Ectodermal cell (in vitro differentiated cells): Measurements from ENCODE around the gene PLXNA2.

Experiments
- H3K27ac ChIP-seq: 2 replicates; pipeline ENCODE4 v1.7.0; 2013; ENCODE audit warnings: mild to moderate bottlenecking, low read depth, low read length; ENCODE audit not compliant: insufficient read depth, poor library complexity, severe bottlenecking
- H3K27me3 ChIP-seq: 2 replicates; pipeline ENCODE4 v1.7.0; 2013; ENCODE audit warnings: mild to moderate bottlenecking, low read length; ENCODE audit not compliant: insufficient read depth, control insufficient read depth, poor library complexity, severe bottlenecking
- H3K36me3 ChIP-seq: one replicate; pipeline ENCODE4 v1.7.0; 2013; ENCODE audit warnings: low read length; ENCODE audit not compliant: control insufficient read depth, insufficient read depth
- H3K4me1 ChIP-seq: one replicate; pipeline ENCODE4 v1.7.0; 2013; ENCODE audit warnings: low read length; ENCODE audit not compliant: control insufficient read depth, insufficient read depth
- H3K4me3 ChIP-seq: 2 replicates; pipeline ENCODE4 v1.7.0; 2013; ENCODE audit warnings: low read depth, low read length, control low read depth; ENCODE audit not compliant: insufficient read depth
- H3K9me3 ChIP-seq: 2 replicates; pipeline ENCODE4 v1.7.0; 2013; ENCODE audit warnings: mild to moderate bottlenecking, low read length, moderate library complexity; ENCODE audit not compliant: control insufficient read depth
- WGBS, 2 experiments: methylation state at CpG; one replicate each; pipeline ENCODE4 v1.1.7; 2013; ENCODE audit warnings: missing lambda C conversion rate in 2 of 2; 5-methylcytosine and 5-hydroxymethylcytosine counted together

Gene PLXNA2

DNA sequence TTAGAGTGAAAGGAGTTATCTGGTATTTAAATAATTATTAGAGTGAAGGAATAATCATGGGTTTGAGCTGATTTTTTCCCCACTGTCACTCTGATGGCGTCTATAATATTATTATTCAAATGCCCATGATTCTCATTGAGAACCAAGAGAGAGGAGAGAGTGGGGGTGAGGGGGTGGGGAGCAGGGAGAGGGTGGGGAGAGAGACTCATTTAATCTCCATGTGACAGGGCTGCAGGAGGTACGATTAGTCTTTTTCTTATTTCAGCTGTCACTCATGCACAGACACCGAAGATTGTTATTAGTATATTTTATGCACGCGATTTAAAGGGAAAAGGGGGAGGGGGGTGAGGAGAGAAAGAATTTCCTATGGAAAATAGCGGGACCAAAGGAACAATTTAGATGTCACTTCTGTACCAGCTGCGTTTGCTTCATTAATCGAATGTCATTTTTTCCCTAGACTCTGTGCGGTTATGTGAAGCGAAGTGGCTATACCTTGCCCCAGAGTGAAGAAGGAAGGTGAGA, 19.9 kb downstream of the PLXNA2 start:
- Histone ChIP-seq H3K36me3 (no peaks in the 10 kb centered on the region), H3K4me1 (peaks cover 15% of the 10 kb centered on the region), H3K27me3 (no peaks in the 10 kb centered on the region), H3K27ac (no peak overlapping the region), H3K9me3 (no peaks in the 10 kb centered on the region), H3K4me3 (no peak overlapping the region)
- 94 to 95% methylated on average over 9 of the region's 10 CpGs for WGBS, 2 experiments

DNA sequence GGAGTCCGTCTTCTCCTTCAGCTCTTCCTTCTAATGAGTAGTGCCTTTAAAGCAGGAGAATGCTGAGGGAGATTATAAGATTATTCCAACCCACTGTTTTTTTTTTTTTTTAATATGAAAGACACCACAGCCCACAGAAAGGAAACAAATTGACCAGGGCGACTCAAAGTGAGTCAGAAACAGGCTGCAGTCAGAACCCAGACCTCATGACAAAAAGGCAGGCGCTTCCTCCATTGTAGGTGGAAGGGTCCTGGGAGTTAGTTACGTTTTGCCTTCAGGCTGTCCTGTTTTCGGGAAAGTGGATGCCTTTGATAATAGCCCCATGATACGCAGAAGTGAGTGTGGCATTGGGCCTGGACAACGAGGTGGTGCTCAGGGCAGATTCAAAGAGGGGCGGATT, 21.0 kb downstream of the PLXNA2 start:
- WGBS, 2 experiments: 89 to 92% methylated on average over 7 to 8 of the region's 8 CpGs
- H3K27me3 ChIP-seq: no peaks in the 10 kb centered on the region
- no peaks in the 10 kb centered on the region for H3K36me3 ChIP-seq
- H3K4me3 ChIP-seq: no peak overlapping the region
- H3K4me1 ChIP-seq: peaks cover 23% of the 10 kb centered on the region
- H3K9me3 ChIP-seq: no peaks in the 10 kb centered on the region
- H3K27ac ChIP-seq: no peak overlapping the region

DNA sequence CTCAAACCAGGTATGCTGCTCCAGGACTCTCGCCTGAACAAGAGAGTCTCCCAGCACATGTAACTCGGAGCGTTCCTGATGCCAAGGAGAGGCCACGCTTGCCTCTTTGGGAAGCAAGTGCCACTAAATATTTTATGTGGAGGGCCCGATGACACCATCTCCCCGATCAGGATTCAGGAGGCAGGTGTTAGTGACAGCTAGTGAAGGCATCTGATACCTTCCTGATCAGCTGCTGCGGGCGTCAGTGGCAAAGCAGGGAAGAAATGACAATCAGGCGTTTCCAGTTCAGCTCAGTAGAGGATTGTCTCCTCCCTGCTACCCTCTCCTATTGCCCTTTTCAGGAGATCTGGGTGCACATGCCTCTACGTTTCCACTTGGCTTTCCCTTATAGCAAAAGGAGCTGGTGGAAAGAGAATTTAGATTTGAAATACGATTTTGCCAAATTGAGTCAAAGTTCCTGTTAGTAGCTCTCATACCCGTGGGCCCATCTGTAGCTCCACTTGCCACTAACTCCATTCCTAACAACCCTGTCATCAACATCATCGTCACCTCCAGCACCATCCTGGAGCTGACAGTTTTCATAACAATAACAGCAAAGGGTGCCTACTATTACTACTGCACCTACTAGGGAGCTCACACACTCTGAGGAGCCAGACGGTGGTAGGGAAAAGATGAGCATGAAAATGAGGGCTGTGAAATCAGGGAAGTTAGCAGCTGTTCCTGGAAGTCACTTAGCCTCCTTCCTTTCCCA, 21.6 kb downstream of the PLXNA2 start:
- Histone ChIP-seq H3K4me3 (no peak overlapping the region), H3K4me1 (peaks cover 23% of the 10 kb centered on the region), H3K27ac (no peak overlapping the region), H3K27me3 (no peaks in the 10 kb centered on the region), H3K36me3 (no peaks in the 10 kb centered on the region), H3K9me3 (no peaks in the 10 kb centered on the region)
- 92 to 95% methylated on average over 14 of the region's 14 CpGs for WGBS, 2 experiments

DNA sequence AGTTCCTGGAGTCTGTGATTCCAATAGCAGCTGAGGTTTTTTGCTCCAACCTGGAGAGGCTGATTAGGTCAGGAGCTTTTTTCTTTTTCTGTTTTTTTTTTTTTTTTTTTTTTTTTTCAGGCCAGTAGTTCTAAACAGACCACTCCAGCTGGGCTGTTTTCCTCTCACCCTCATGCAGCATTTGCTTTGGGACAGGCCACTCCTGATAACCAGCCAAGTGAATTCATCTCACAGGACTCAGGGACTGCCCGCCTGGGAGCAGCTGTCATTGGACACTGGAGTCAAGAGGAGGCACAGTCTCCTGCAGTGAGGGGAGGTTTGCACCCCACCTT, 22.9 kb downstream of the PLXNA2 start:
- peaks cover 17% of the 10 kb centered on the region for H3K4me1 ChIP-seq

DNA sequence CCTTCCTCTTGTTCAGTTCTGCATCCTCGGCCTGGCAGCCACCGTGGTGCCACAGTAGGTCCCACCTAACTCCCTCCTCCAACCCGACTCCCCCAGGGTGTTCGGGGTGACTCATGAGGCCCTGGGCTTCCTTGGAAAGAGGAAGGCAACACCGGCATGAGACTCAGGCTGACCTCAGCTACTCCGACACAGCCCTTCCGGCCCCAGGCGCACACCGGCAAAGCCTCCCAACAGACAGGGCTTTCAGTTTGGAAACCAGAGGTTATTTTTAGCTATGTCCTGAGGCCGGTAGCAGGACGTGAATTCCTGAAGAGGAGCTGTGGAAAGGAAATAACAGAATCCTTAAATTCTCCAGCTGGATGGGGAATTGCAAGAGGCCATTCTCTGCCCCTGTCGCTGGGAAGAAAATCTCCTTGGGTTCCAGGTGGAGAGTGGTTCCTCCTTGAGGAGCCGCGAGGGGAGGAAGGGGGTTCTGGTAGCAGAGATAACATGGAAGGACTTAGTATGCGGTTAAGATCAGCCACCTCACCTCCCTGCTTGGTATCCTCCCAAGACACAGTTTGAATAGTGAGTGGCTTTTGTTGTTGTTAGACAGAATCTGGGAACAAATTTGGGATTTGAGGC, 24.4 kb downstream of the PLXNA2 start:
- Histone ChIP-seq H3K4me3 (no peak overlapping the region), H3K36me3 (no peaks in the 10 kb centered on the region), H3K9me3 (no peaks in the 10 kb centered on the region), H3K27me3 (no peaks in the 10 kb centered on the region), H3K4me1 (peaks cover 13% of the 10 kb centered on the region), H3K27ac (no peak overlapping the region)
- WGBS, 2 experiments: 90 to 91% methylated on average over 15 of the region's 15 CpGs

More for the DNA sequence above, 22.9 kb downstream of the PLXNA2 start:
- no peaks in the 10 kb centered on the region for H3K9me3 ChIP-seq
- WGBS, 2 experiments: 88 to 90% methylated on average over 1 of the region's 1 CpG
- no peaks in the 10 kb centered on the region for H3K36me3 ChIP-seq
- H3K4me3 ChIP-seq: no peak overlapping the region
- H3K27me3 ChIP-seq: no peaks in the 10 kb centered on the region
- no peak overlapping the region for H3K27ac ChIP-seq

DNA sequence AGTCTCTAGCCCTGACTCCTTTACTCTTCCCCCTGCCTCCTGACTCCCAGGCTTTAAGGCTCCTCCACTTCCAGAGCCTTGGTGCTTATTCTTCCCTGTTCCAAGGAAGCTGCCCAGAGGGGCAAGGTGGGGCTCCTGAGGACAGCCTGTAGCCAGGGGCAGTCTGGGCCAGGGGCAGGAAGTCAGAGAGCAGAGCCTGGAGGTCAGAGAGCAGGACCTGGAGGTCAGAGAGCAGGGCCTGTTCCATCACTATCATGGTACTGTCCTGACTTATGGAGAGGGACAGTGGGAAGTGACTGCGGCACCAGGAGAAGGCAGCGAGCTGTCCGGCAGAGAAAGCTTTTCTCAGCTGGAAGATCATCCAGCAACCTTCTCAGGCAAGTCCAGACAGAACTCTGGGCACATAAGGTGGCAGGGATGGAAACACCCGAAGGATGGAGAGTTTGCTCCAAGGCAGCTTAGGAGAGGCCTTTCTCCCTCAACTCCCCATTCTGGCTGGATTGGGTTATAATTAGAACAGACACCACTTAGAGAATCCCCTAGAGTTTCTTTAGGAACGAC, 25.0 kb downstream of the PLXNA2 start:
- no peaks in the 10 kb centered on the region for H3K9me3 ChIP-seq
- H3K36me3 ChIP-seq: no peaks in the 10 kb centered on the region
- H3K27ac ChIP-seq: no peak overlapping the region
- H3K4me1 ChIP-seq: peaks cover 13% of the 10 kb centered on the region
- H3K4me3 ChIP-seq: no peak overlapping the region
- H3K27me3 ChIP-seq: no peaks in the 10 kb centered on the region
- 94 to 96% methylated on average over 5 of the region's 5 CpGs for WGBS, 2 experiments

DNA sequence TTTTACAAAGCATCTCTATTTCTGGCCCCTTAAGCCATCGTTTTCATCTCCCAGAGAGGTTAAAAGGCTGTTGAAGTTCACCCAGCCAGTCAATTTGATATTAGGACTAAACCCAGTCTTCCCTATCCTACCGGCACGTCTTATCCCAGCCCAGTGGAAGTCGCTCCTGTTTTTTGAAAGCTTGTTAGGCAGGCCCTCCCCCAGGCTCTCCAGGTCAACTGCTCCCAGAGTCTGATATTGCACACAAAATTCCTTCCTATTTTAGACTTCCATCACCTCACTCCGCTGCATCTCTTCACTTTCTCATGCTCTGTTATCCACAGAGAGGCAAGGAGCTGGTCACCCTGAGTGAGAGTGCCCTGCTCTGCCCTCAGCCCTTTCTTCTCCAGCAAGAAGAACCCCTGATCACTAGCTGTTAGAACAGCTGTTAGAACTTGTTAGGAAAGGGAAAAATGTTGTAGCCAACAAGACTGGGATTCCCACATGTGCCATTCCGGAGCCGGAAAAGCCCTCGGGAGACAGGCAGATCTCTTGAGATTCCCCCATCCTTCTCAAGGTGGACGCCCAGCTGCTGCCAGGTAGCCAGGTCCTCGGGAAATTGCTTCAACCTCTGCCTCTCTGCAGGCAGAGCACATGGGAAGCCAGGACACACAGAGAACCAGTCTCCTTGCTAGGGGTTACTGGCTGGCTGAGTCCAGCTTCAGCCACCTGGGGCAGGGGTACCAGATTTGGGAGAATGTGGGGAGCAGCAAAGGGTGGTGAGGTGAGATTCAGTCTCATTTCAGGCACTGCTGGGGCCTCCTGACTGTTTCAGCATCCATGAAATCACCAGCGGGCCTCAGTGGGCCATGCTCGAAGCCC, 25.7 kb downstream of the PLXNA2 start:
- Histone ChIP-seq H3K36me3 (no peaks in the 10 kb centered on the region), H3K27me3 (no peaks in the 10 kb centered on the region), H3K4me3 (no peak overlapping the region), H3K27ac (no peak overlapping the region), H3K4me1 (peaks cover 17% of the 10 kb centered on the region), H3K9me3 (no peaks in the 10 kb centered on the region)
- 91 to 94% methylated on average over 12 of the region's 12 CpGs for WGBS, 2 experiments

DNA sequence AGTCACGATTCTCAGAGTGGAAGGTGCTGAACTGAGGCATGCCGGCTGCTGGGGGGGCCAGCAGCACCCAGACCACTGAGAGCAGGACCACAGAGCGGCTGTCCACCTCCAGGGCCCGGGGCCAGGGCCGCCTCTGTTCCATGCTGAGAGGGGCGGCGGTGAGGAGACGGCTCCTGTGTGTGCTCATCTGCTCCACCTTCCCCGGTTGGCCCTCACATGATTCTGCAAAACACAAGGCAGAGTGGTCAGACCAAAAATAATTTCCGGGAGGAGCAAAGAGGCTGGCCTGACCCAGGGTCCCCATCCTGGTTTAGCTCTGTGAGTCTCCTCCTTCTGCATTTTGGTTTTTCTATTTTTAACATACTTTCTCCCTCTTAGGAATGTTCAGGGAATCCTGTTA, 26.4 kb downstream of the PLXNA2 start:
- Histone ChIP-seq H3K36me3 (no peaks in the 10 kb centered on the region), H3K27me3 (no peaks in the 10 kb centered on the region), H3K4me3 (no peak overlapping the region), H3K27ac (no peak overlapping the region), H3K4me1 (peaks cover 17% of the 10 kb centered on the region), H3K9me3 (no peaks in the 10 kb centered on the region)
- 89 to 90% methylated on average over 10 of the region's 10 CpGs for WGBS, 2 experiments

DNA sequence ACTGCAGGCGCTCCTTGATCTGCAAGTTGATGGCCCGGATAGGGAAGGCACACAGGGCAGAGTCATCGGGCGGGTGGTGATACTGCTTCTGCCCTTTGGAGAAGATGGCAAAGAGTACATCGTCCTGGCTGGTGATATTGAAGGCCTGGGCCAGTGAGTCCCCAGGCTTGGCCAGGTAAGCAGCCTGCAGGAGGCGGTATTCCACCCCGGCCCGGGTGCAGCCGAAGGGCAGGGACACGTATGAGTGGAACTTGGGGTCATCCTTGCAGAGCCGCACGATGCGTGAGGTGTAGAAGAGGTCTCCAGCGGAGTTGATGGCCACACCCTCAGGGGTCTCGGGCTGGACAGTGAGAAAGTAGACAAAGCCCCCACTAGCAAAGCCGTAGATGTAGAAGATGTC, 27.4 kb downstream of the PLXNA2 start:
- Histone ChIP-seq H3K27me3 (no peaks in the 10 kb centered on the region), H3K4me1 (peaks cover 17% of the 10 kb centered on the region), H3K36me3 (no peaks in the 10 kb centered on the region), H3K4me3 (no peak overlapping the region), H3K9me3 (no peaks in the 10 kb centered on the region), H3K27ac (no peak overlapping the region)
- 95 to 97% methylated on average over 16 of the region's 16 CpGs for WGBS, 2 experiments

DNA sequence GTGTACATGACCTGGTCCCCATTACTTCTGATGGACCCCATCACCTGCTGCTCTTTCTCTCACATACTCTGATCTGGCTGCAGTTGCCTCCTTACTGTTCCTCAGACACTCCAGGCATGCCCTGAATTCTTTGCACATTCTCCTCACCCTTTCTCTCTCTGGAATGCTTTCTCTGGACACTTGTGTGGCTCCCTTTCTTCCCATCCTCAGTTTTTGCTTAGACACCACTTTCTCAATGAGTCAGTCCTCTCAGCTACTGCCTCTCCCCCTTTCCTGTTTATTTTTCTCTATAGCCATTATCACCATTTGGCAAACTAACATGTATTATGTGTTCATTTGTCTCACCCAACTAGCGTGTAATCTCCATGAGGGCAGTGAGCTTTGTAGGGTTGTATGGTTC, 28.1 kb downstream of the PLXNA2 start:
- Histone ChIP-seq H3K36me3 (no peaks in the 10 kb centered on the region), H3K4me1 (peaks cover 17% of the 10 kb centered on the region), H3K4me3 (no peak overlapping the region), H3K9me3 (no peaks in the 10 kb centered on the region), H3K27me3 (no peaks in the 10 kb centered on the region), H3K27ac (no peak overlapping the region)
- 89 to 91% methylated on average over 1 of the region's 1 CpG for WGBS, 2 experiments
